ENCODE measurements around the gene ZNF165.

The ZNF165 gene

GRCh38 chr6:28136585-28137504, 56.5 kb downstream of the ZNF165 start:
- TF ChIP-seq FOXP2 (optimal IDR thresholded peaks at IDR 0.05; ENCODE audit: borderline replicate concordance, extremely low read depth, extremely low read length, insufficient read depth), result peak; percentile 32
- peak; percentile 65; the same call in 1 of the 2 replicates for TF ChIP-seq SIN3A (IDR thresholded peaks at IDR 0.05; ENCODE audit: borderline replicate concordance, insufficient read depth, low read length)
- peak; percentile 89; the same call in 1 of the 2 replicates for TF ChIP-seq TAF1 (IDR thresholded peaks at IDR 0.05; ENCODE audit: borderline replicate concordance, insufficient read depth, low read length)
- TF ChIP-seq REST (IDR thresholded peaks at IDR 0.05; ENCODE audit: insufficient read depth in 1 of 2, low read depth in 2 of 2, low read length in 2 of 2), result peak in 1 of 2 experiments; percentile 73; a peak in 1 of 4 replicates
- peak; percentile 81; the same call in 1 of the 2 replicates for TF ChIP-seq POLR2AphosphoS5 (IDR thresholded peaks at IDR 0.05; ENCODE audit: low read depth, low read length)

- TF ChIP-seq FOXP2 (optimal IDR thresholded peaks at IDR 0.05; ENCODE audit: borderline replicate concordance, extremely low read depth, extremely low read length, insufficient read depth) (no peak), REST (IDR thresholded peaks at IDR 0.05; ENCODE audit: insufficient read depth in 1 of 2, low read depth in 2 of 2, low read length in 2 of 2) (no peak), TAF1 (IDR thresholded peaks at IDR 0.05; ENCODE audit: borderline replicate concordance, insufficient read depth, low read length) (no peak), SIN3A (IDR thresholded peaks at IDR 0.05; ENCODE audit: borderline replicate concordance, insufficient read depth, low read length) (no peak; the same call in 1 of the 2 replicates), POLR2AphosphoS5 (IDR thresholded peaks at IDR 0.05; ENCODE audit: low read depth, low read length) (no peak)
Observed at GRCh38 chr6:28137505-28137981, 57.2 kb downstream of the ZNF165 start.

All from PFSK-1 (cell line).